ENCODE measurements around the gene NRAP. TPM values are rescaled to one million over a fixed set of nuclear protein-coding genes. Genes with fewer than 3 reads are reported as not detected.

Gene NRAP
- total RNA-seq, 3 donors from 2014 or later: not detected

DNA sequence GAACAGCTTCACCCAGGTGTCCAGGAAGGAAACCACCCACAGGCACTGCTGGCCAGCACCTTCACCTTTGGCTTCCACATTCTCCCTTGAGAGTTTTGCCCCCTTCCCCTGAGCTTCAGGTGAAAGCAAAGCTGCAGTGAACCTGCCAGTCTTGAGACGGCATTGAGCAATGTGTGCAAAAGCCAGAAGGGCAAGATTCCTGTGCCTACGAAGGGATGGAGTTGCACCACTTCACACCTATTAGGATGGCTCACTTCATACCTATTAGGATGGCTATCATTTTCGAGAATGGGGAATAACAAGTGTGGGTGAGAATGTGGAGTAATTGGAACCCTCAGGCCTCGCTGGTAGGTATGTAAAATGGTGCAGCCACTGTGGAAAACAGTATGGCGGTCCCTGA lies 103.8 kb downstream of the NRAP start:
- intact Hi-C loops (cut with DNase I; ENCODE audit: low total_unique reads): no loop called here
- H3K4me1 ChIP-seq: peaks cover 0 to 9% of the 10 kb centered on the region in 2 donors
- H3K9me3 ChIP-seq: no peaks in the 10 kb centered on the region
- H3K27me3 ChIP-seq: no peaks in the 10 kb centered on the region
- TF ChIP-seq POLR2AphosphoS5 (IDR thresholded peaks at IDR 0.05) (no peak), POLR2A (IDR thresholded peaks at IDR 0.05) (no peak)
- TF ChIP-seq, protein P1, sequence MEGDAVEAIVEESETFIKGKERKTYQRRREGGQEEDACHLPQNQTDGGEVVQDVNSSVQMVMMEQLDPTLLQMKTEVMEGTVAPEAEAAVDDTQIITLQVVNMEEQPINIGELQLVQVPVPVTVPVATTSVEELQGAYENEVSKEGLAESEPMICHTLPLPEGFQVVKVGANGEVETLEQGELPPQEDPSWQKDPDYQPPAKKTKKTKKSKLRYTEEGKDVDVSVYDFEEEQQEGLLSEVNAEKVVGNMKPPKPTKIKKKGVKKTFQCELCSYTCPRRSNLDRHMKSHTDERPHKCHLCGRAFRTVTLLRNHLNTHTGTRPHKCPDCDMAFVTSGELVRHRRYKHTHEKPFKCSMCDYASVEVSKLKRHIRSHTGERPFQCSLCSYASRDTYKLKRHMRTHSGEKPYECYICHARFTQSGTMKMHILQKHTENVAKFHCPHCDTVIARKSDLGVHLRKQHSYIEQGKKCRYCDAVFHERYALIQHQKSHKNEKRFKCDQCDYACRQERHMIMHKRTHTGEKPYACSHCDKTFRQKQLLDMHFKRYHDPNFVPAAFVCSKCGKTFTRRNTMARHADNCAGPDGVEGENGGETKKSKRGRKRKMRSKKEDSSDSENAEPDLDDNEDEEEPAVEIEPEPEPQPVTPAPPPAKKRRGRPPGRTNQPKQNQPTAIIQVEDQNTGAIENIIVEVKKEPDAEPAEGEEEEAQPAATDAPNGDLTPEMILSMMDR (IDR thresholded peaks at IDR 0.05): no peak
- H3K36me3 ChIP-seq: no peaks in the 10 kb centered on the region
- DNase-seq (ENCODE audit: low spot score in 2 of 2): no peak
- no peak overlapping the region for H3K27ac ChIP-seq
- H3K4me3 ChIP-seq: no peak overlapping the region

DNA sequence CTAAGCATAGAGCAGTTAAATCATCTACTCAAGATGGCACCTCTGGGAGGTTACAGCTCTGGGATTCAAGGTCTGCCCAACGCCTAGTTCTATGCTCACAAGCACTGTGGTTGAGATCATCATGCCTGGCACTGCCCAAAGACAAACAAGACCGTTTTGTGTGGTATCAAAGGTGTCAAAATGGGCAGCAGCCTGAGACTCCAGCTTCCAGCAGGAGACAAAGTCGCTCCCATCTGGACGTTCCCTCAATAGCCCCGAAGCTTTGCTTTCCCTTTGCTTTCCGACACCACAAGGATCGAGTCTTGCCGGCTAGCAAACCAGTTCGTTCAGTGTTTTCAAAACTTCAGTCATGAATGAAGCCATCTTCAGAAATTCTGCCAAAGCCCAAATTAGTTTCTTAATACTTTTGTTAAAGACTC lies 105.9 kb downstream of the NRAP start:
- Histone ChIP-seq H3K27ac (peak overlapping the region; percentile 86), H3K36me3 (no peaks in the 10 kb centered on the region), H3K4me1 (peaks cover 0 to 10% of the 10 kb centered on the region in 2 donors), H3K9me3 (no peaks in the 10 kb centered on the region), H3K27me3 (no peaks in the 10 kb centered on the region), H3K4me3 (peak overlapping the region in 2 of 3 donors; percentile 29 to 34)
- peak in 1 of 2 donors; percentile 74 for DNase-seq (ENCODE audit: low spot score in 2 of 2)
- intact Hi-C loops (cut with DNase I; ENCODE audit: low total_unique reads): no loop called here
- TF ChIP-seq, protein P1 (IDR thresholded peaks at IDR 0.05): no peak
- peak in 1 of 3 donors; percentile 40 for TF ChIP-seq POLR2AphosphoS5 (IDR thresholded peaks at IDR 0.05)

DNA sequence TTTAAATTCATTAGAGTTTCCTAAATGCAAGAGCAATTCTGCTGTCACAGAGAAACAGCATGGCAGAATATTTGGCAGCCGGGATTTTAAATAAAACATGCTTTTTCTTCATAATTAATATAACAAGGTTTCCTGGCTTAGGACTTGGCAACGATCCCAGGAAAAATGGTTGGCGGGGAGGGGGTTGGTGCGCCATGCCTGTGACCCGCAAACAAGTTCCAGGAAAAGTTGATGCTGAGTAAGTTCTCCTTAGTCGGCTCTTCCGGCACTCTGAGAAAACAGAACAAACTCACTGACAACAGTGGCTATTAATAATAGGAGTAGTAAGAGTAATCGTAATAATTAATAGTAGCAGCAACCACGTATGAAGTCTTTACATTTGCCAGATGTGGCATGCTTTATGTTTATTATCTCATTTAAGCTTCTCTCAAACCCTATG lies 106.4 kb downstream of the NRAP start:
- Histone ChIP-seq H3K9me3 (no peaks in the 10 kb centered on the region), H3K4me3 (peak overlapping the region in 2 of 3 donors; percentile 29 to 34), H3K27ac (peak overlapping the region; percentile 86), H3K27me3 (no peaks in the 10 kb centered on the region), H3K4me1 (peaks cover 0 to 15% of the 10 kb centered on the region in 2 donors), H3K36me3 (no peaks in the 10 kb centered on the region)
- peak in 1 of 2 donors; percentile 73 for DNase-seq (ENCODE audit: low spot score in 2 of 2)
- TF ChIP-seq POLR2A (IDR thresholded peaks at IDR 0.05) (no peak), POLR2AphosphoS5 (IDR thresholded peaks at IDR 0.05) (no peak)
- TF ChIP-seq, protein P1 (IDR thresholded peaks at IDR 0.05): no peak
- intact Hi-C loops (cut with DNase I; ENCODE audit: low total_unique reads): no loop called here

DNA sequence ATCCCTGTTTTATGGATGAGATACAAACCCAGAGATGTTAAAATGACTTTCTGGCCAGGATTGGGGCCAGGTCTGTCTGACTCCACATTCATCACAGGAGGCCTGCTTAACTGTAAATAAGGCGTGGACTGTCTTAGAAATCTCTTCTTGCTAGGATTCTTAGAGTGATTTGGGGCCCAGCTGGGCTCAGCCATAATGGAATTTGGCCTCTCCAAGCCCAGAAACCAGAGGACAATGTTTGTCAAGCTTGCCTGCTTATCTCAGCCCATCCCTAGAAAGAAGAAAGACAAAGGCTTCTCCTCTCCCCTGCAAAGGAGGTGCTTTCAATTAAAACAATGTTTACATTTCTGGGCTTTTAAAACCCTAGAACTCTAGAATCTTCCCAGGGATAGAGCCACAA lies 108.1 kb downstream of the NRAP start:
- no peaks in the 10 kb centered on the region for H3K27me3 ChIP-seq
- H3K4me3 ChIP-seq: no peak overlapping the region
- H3K9me3 ChIP-seq: no peaks in the 10 kb centered on the region
- intact Hi-C loops (cut with DNase I; ENCODE audit: low total_unique reads): no loop called here
- no peak overlapping the region for H3K27ac ChIP-seq
- H3K4me1 ChIP-seq: peaks cover 0 to 15% of the 10 kb centered on the region in 2 donors
- TF ChIP-seq, protein P1 (IDR thresholded peaks at IDR 0.05): no peak
- TF ChIP-seq POLR2A (IDR thresholded peaks at IDR 0.05): no peak
- TF ChIP-seq POLR2AphosphoS5 (IDR thresholded peaks at IDR 0.05): no peak
- DNase-seq (ENCODE audit: low spot score in 2 of 2): no peak
- H3K36me3 ChIP-seq: no peaks in the 10 kb centered on the region

DNA sequence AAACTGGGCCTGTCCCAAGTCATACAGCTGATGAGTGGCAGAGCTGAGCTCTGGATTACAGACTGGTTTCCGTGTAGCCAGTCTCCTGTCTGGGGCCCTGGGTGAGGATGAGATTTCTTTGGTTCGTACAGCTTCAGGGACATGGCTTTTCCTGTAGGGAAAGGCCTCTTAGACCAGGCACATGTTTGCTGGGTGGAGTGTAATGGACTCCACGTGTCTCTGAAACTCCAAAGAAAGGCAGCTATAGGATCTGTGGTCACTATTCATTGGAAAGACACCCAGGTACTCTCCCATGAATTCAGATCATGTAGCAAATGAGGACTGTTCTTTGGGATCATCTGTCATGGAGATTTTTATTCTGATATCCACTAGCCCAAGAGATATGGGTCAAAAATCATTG lies 108.6 kb downstream of the NRAP start:
- TF ChIP-seq, protein P1 (IDR thresholded peaks at IDR 0.05): no peak
- TF ChIP-seq POLR2A (IDR thresholded peaks at IDR 0.05) (no peak), POLR2AphosphoS5 (IDR thresholded peaks at IDR 0.05) (no peak)
- H3K27ac ChIP-seq: no peak overlapping the region
- DNase-seq (ENCODE audit: low spot score in 2 of 2): no peak
- H3K36me3 ChIP-seq: no peaks in the 10 kb centered on the region
- no peak overlapping the region for H3K4me3 ChIP-seq
- intact Hi-C loops (cut with DNase I; ENCODE audit: low total_unique reads): no loop called here
- H3K27me3 ChIP-seq: no peaks in the 10 kb centered on the region
- H3K9me3 ChIP-seq: no peaks in the 10 kb centered on the region
- H3K4me1 ChIP-seq: peaks cover 0 to 15% of the 10 kb centered on the region in 2 donors
